A673 (cell line): ENCODE data around the gene ANKRD36.
"Not testable (repeated sequence)": the region's sequence is repeated elsewhere in the genome, so short reads cannot be mapped to it uniquely, and the experiment has no call there.

Source experiments
- EZH2 ChIP-seq: fragments of 200-600 bp; sonication (generic); IDR thresholded peaks from 2 replicates; pipeline ENCODE4 v1.6.1; 2017; ENCODE audit warnings: borderline replicate concordance, low read depth, mild to moderate bottlenecking, mixed read lengths, antibody characterized with exemption, low read length; ENCODE audit not compliant: poor library complexity, severe bottlenecking
- TF ChIP-seq, protein P1 (sequence below): fragments of 300-800, 200-600 bp; sonication (generic); conservative IDR thresholded peaks from 2 replicates; pipeline ENCODE4 v1.5.1; 2017; ENCODE audit warnings: low read depth, mild to moderate bottlenecking, antibody characterized with exemption, low read length, moderate library complexity, mixed read lengths

DNA sequence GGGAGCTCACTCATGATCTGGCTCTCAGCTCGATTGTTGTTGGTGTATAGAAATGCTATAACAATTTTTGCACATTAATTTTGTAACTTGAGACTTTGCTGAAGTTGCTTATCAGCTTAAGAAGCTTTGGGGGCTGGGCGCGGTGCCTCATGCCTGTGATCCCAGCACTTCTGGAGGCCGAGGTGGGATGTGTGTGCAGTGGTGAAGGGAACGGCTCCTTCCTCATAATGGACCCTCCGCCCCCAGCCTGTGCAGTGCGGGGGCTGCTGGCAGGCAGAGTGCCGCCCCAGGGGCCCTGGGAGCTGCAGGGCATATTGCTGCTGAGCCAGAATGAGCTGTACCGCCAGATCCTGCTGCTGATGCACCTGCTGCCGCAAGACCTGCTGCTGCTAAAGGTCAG lies 32.1 kb upstream of the ANKRD36 start:
- TF ChIP-seq, protein P1, sequence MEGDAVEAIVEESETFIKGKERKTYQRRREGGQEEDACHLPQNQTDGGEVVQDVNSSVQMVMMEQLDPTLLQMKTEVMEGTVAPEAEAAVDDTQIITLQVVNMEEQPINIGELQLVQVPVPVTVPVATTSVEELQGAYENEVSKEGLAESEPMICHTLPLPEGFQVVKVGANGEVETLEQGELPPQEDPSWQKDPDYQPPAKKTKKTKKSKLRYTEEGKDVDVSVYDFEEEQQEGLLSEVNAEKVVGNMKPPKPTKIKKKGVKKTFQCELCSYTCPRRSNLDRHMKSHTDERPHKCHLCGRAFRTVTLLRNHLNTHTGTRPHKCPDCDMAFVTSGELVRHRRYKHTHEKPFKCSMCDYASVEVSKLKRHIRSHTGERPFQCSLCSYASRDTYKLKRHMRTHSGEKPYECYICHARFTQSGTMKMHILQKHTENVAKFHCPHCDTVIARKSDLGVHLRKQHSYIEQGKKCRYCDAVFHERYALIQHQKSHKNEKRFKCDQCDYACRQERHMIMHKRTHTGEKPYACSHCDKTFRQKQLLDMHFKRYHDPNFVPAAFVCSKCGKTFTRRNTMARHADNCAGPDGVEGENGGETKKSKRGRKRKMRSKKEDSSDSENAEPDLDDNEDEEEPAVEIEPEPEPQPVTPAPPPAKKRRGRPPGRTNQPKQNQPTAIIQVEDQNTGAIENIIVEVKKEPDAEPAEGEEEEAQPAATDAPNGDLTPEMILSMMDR: not testable (repeated sequence)
- not testable (repeated sequence) for TF ChIP-seq EZH2
